H1 (cell line): ENCODE data around the gene DEAF1. TPM values are rescaled to one million over a fixed set of nuclear protein-coding genes. Genes with fewer than 3 reads are reported as not detected.

Experiments
- CTCF ChIA-PET: fragments of 300-600 bp; sonication (Branson Sonifier 250); formaldehyde crosslinking; loops from one replicate; lab custom pipeline; 2021; ENCODE audit not compliant: partially characterized antibody; lab: Charles Lee
- POLR2A ChIA-PET: fragments of 300-600 bp; sonication (Branson Sonifier 250); formaldehyde crosslinking; loops from one replicate; lab custom pipeline; 2021; ENCODE audit warnings: inconsistent platforms; ENCODE audit not compliant: partially characterized antibody; lab: Charles Lee
- DNase-seq, 2 experiments: peaks; one replicate each; pipeline versions ENCODE4 v3.0.0 to v3.0.0-alpha.2; 2010 to 2022; ENCODE audit warnings: low spot score in 2 of 2, low read depth in 1 of 2, mixed read lengths in 1 of 2
- FAIRE-seq: peaks from 2 replicates; lab custom pipeline; 2011; peaks lifted over from hg19 to GRCh38; lab: Jason Lieb, UNC
- H2AFZ ChIP-seq: 2 replicates; pipeline ENCODE4 v1.8.1; 2012; ENCODE audit warnings: low read length, inconsistent platforms
- H2AK5ac ChIP-seq: 2 replicates; pipeline ENCODE4 v1.6.1; 2013; ENCODE audit warnings: low read depth, low read length
- H2BK120ac ChIP-seq: replicated peaks from 2 replicates; pipeline ENCODE3; 2013; ENCODE audit warnings: low read depth, low read length, inconsistent platforms
- H2BK12ac ChIP-seq: 2 replicates; pipeline ENCODE4 v1.6.1; 2013; ENCODE audit warnings: low read depth, low read length
- H2BK15ac ChIP-seq: 2 replicates; pipeline ENCODE4 v1.6.1; 2013; ENCODE audit warnings: low read length
- H2BK20ac ChIP-seq: 2 replicates; pipeline ENCODE4 v1.6.1; 2013; ENCODE audit warnings: low read length
- H2BK5ac ChIP-seq: 2 replicates; pipeline ENCODE4 v1.6.1; 2013; ENCODE audit warnings: low read depth, low read length
- H3K14ac ChIP-seq: 2 replicates; pipeline ENCODE4 v1.6.1; 2013; ENCODE audit warnings: inconsistent platforms; ENCODE audit not compliant: insufficient read length
- H3K18ac ChIP-seq: 2 replicates; pipeline ENCODE4 v1.6.1; 2013; ENCODE audit warnings: low read length; ENCODE audit errors: extremely low read depth
- H3K23ac ChIP-seq: 2 replicates; pipeline ENCODE4 v1.6.1; 2013; ENCODE audit warnings: inconsistent platforms; ENCODE audit not compliant: insufficient read length
- H3K23me2 ChIP-seq: 2 replicates; pipeline ENCODE4 v1.6.1; 2013; ENCODE audit warnings: low read depth, low read length
- H3K27ac ChIP-seq: 2 replicates; pipeline ENCODE4 v1.6.1; 2011; ENCODE audit warnings: low read depth, low read length, inconsistent platforms
- H3K27me3 ChIP-seq, 4 experiments: replicated peaks in 1 of 4; 1 replicate in 1 of 4; 2 replicates in 3 of 4; pipeline versions ENCODE4 v1.6.1 to v1.8.1; 2011 to 2013; ENCODE audit warnings: low read length in 3 of 4, mild to moderate bottlenecking in 3 of 4, inconsistent platforms in 2 of 4, mixed read lengths in 2 of 4, moderate library complexity in 1 of 4; ENCODE audit not compliant: control insufficient read depth in 3 of 4, insufficient read depth in 3 of 4; ENCODE audit errors: extremely low read depth in 1 of 4
- H3K36me3 ChIP-seq, 4 experiments: 2 replicates each; pipeline versions ENCODE4 v1.6.1 to v1.8.1; 2011 to 2013; ENCODE audit warnings: mild to moderate bottlenecking in 4 of 4, low read length in 3 of 4, moderate library complexity in 2 of 4, control low read depth in 1 of 4, inconsistent platforms in 1 of 4; ENCODE audit not compliant: insufficient read depth in 4 of 4, control insufficient read depth in 2 of 4
- H3K4ac ChIP-seq: replicated peaks from 2 replicates; pipeline ENCODE3; 2013; ENCODE audit warnings: low read length, low read depth, mixed read lengths, inconsistent platforms; ENCODE audit not compliant: insufficient read length
- H3K4me1 ChIP-seq, 4 experiments: replicated peaks in 1 of 4; 1 replicate in 1 of 4; 2 replicates in 3 of 4; pipeline versions ENCODE4 v1.6.1 to v1.8.1; 2011 to 2013; ENCODE audit warnings: low read length in 3 of 4, inconsistent platforms in 2 of 4, mixed read lengths in 1 of 4; ENCODE audit not compliant: insufficient read depth in 4 of 4, control insufficient read depth in 3 of 4
- H3K4me2 ChIP-seq, 2 experiments: 2 replicates each; pipeline versions ENCODE4 v1.6.1 to v1.8.1; 2011 to 2013; ENCODE audit warnings: low read depth in 2 of 2, low read length in 2 of 2, control low read depth in 1 of 2, inconsistent platforms in 1 of 2, mild to moderate bottlenecking in 1 of 2; ENCODE audit not compliant: insufficient read depth in 1 of 2
- H3K4me3 ChIP-seq, 4 experiments: fragments of 200-600, 300-600 bp in 1 of 4; sonication (generic), shearing (Covaris generic), sonication (Bioruptor Twin) in 1 of 4; 2 replicates each; pipeline versions ENCODE4 v1.5.1 to v1.8.1; 2011 to 2016; ENCODE audit warnings: low read length in 4 of 4, low read depth in 3 of 4, control low read depth in 2 of 4, inconsistent platforms in 2 of 4, mild to moderate bottlenecking in 2 of 4, mixed read lengths in 1 of 4, moderate library complexity in 1 of 4; ENCODE audit not compliant: insufficient read depth in 2 of 4; ENCODE audit errors: extremely low read depth in 1 of 4
- H3K56ac ChIP-seq: replicated peaks from 2 replicates; pipeline ENCODE3; 2013; ENCODE audit warnings: low read depth, mild to moderate bottlenecking, mixed read lengths, low read length, inconsistent platforms; ENCODE audit not compliant: insufficient read length
- H3K79me1 ChIP-seq: 2 replicates; pipeline ENCODE4 v1.6.1; 2013; ENCODE audit warnings: low read depth, low read length, control low read depth
- H3K79me2 ChIP-seq, 2 experiments: 2 replicates each; pipeline versions ENCODE4 v1.6.1 to v1.8.1; 2012 to 2013; ENCODE audit warnings: low read length in 2 of 2, mild to moderate bottlenecking in 2 of 2, inconsistent platforms in 1 of 2; ENCODE audit not compliant: insufficient read depth in 2 of 2, control insufficient read depth in 1 of 2
- H3K9ac ChIP-seq, 4 experiments: replicated peaks in 1 of 4; 1 replicate in 1 of 4; 2 replicates in 3 of 4; pipeline versions ENCODE4 v1.6.1 to v1.8.1; 2011 to 2013; ENCODE audit warnings: low read depth in 3 of 4, low read length in 3 of 4, control low read depth in 2 of 4, mild to moderate bottlenecking in 2 of 4, moderate library complexity in 2 of 4, inconsistent platforms in 1 of 4; ENCODE audit errors: extremely low read depth in 1 of 4
- H3K9me3 ChIP-seq, 2 experiments: 2 replicates each; pipeline versions ENCODE4 v1.6.1 to v1.8.1; 2012 to 2013; ENCODE audit warnings: mild to moderate bottlenecking in 2 of 2, moderate library complexity in 2 of 2, control low read depth in 1 of 2, inconsistent platforms in 1 of 2, low read depth in 1 of 2, low read length in 1 of 2, mixed read lengths in 1 of 2; ENCODE audit not compliant: insufficient read depth in 2 of 2
- H4K20me1 ChIP-seq, 2 experiments: replicated peaks in 1 of 2; 2 replicates each; pipeline versions ENCODE3 to v1.8.1; 2011 to 2013; ENCODE audit warnings: inconsistent platforms in 2 of 2, low read length in 2 of 2, mild to moderate bottlenecking in 1 of 2; ENCODE audit not compliant: insufficient read depth in 2 of 2, control insufficient read depth in 1 of 2
- H4K5ac ChIP-seq: 2 replicates; pipeline ENCODE4 v1.6.1; 2013; ENCODE audit warnings: low read length, low read depth, mixed read lengths, inconsistent platforms; ENCODE audit not compliant: insufficient read length
- H4K8ac ChIP-seq: 2 replicates; pipeline ENCODE4 v1.8.0; 2013; ENCODE audit warnings: mild to moderate bottlenecking, moderate library complexity, low read length, inconsistent platforms; ENCODE audit not compliant: insufficient read depth; ENCODE audit errors: extremely low read depth
- H4K91ac ChIP-seq: replicated peaks from 2 replicates; pipeline ENCODE3; 2013; ENCODE audit warnings: low read length, mixed read lengths, inconsistent platforms; ENCODE audit not compliant: insufficient read length
- SUZ12 ChIP-seq: fragments of 200-600 bp; sonication (generic); IDR thresholded peaks from 2 replicates; pipeline ENCODE4 v1.6.1; 2012; ENCODE audit warnings: mild to moderate bottlenecking, inconsistent platforms, low read length, moderate library complexity, mixed read lengths
- TAF7 ChIP-seq: optimal IDR thresholded peaks from 2 replicates; pipeline ENCODE3; 2011; ENCODE audit warnings: low read depth, mild to moderate bottlenecking, inconsistent platforms, low read length, moderate library complexity, borderline replicate concordance
- WGBS, 2 experiments: shearing (Covaris generic) in 1 of 2; methylation state at CpG; one replicate each; pipeline versions ENCODE4 v1.1.6 to v1.1.7; 2013 to 2015; ENCODE audit warnings: low lambda C conversion rate in 2 of 2, mixed read lengths in 2 of 2, inconsistent platforms in 1 of 2, low coverage in 1 of 2, missing lambda C conversion rate in 1 of 2; ENCODE audit not compliant: insufficient replicate concordance in 2 of 2, insufficient coverage in 1 of 2, insufficient read length in 1 of 2; ENCODE audit errors: extremely low coverage in 1 of 2, missing lambda C conversion rate in 1 of 2; 5-methylcytosine and 5-hydroxymethylcytosine counted together
- polyA plus RNA-seq, 7 experiments: library from polyadenylated mRNA; depleted of rRNA in 3 of 7; stranded (reverse) in 5 of 7; unstranded in 2 of 7; fragments of >200 nt in 5 of 7; fragments of 200-250 nt in 2 of 7; gene quantifications; 1 replicate in 5 of 7; 2 replicates in 1 of 7; 4 replicates in 1 of 7; pipeline versions ENCODE4 v1.2.1 to v1.2.3, GENCODE V29; 2011 to 2013; ENCODE audit warnings: missing spikeins in 2 of 7, mixed read lengths in 2 of 7
- total RNA-seq: library from RNA; stranded (reverse); fragmentation: NEBNext Ultra II Directional; extraction: Animal tissue kit (Norgen Biotek cat#: 25700); gene quantifications from 2 replicates; pipeline ENCODE4 v1.2.1, GENCODE V29; 2021

Gene DEAF1
- total and polyA plus RNA-seq, 2 of the 8 experiments (the other 6 are each of a cell fraction or from before 2014, with no cell fraction given): 47.3 to 58.4 TPM

DNA sequence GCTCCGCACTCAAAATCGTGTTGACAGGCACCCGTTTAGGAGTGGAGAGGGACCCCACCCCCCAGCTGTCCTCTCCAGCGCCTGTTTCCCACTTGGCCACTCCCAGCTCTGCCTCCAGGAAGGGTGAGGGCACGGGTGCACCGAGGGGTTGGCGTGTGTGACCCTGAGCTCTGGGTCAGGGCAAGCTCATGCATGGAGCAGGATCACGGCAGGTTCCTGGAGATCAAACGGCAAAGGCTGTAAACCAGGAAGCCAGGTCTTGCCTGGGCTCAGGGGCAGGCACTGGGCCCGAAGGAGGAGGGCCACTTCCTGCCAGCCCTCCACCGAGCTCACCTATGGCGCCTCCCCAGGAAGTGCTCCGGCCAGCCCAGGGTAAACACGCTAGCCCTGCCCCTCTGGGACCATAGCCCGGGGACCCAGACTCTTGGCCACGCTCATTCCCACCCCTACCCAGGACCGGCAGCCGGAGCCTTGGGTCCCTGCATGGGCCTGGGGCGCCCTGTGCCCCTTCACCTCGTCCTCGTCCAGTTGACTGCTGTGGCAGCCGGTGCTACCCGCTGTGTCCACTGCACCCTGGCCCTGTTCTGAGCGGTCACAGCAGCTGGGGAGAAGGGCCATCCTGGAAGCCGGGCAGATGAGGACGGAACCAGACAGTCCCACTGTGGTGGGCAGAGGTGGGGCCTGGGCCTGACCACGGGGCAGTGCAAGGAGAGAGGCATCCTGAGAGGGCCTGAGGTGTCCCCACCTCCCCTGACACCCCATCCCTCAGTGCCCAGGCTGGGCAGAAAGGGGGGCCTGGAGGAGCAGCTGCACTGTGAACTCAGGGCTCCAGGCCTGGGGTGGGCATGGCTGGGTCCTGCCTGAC lies 10.0 kb upstream of the DEAF1 start:
- POLR2A ChIA-PET: interaction anchor here (1.0 to 2.4 kb wide), 12 partner anchors 10 to 91 kb away, joined by 3 to 16 read pairs (median 4); partner anchors contain the start of genes CEND1, DEAF1, TALDO1 and TMEM80
- Histone ChIP-seq H3K27ac (no peak overlapping the region), H2AFZ (no peak overlapping the region), H2BK20ac (0 out of 2 replicates have a peak overlapping the region, but pooled peaks have one; percentile 48), H4K5ac (peak overlapping the region; percentile 30), H3K23me2 (peaks cover 8% of the 10 kb centered on the region; the same call in 1 of the 2 replicates), H3K4ac (peak overlapping the region; percentile 94), H3K4me2 (peak overlapping the region; percentile 62 to 85; a peak in 3 of 4 replicates), H3K18ac (peak overlapping the region; percentile 78), H2BK120ac (no peak overlapping the region), H3K23ac (no peak overlapping the region), H4K8ac (no peak overlapping the region; the same call in 1 of the 2 replicates), H4K20me1 (peaks cover 1 to 2% of the 10 kb centered on the region in 2 experiments), H3K9ac (no peak overlapping the region), H3K56ac (peak overlapping the region; percentile 39), H3K9me3 (no peaks in the 10 kb centered on the region), H3K36me3 (no peaks in the 10 kb centered on the region), H2BK5ac (peak overlapping the region; percentile 10; the same call in 1 of the 2 replicates), H3K4me1 (peaks cover 0 to 43% (median 31%) of the 10 kb centered on the region in 4 experiments; a peak in 6 of 7 replicates), H3K14ac (no peak overlapping the region), H3K27me3 (no peaks in the 10 kb centered on the region), H4K91ac (peak overlapping the region; percentile 91), H3K4me3 (peak overlapping the region in 1 of 4 experiments; percentile 64; a peak in 2 of 8 replicates), H3K79me1 (no peaks in the 10 kb centered on the region), H2BK15ac (peak overlapping the region; percentile 97; the same call in 1 of the 2 replicates), H2BK12ac (peak overlapping the region; percentile 50; the same call in 1 of the 2 replicates), H2AK5ac (peak overlapping the region; percentile 86; the same call in 1 of the 2 replicates), H3K79me2 (no peaks in the 10 kb centered on the region)
- 0 out of 2 replicates have a peak, but pooled peaks have one; percentile 4 for TF ChIP-seq SUZ12
- no peak for TF ChIP-seq TAF7
- CTCF ChIA-PET: interaction anchor here (0.6 to 3.6 kb wide), 5 partner anchors 8 to 43 kb away, joined by 4 to 22 read pairs (median 8); partner anchors contain the start of genes DEAF1 and TMEM80
- FAIRE-seq (no peak), DNase-seq (no peak)
- 88% methylated on average over 26 of the region's 27 CpGs; no CpG with 5 or more reads in 1 of the 2 experiments for WGBS, 2 experiments
